Peyer's patch (tissue), 4 donors: ENCODE data around the gene OS9.

ENCODE experiments used
- CTCF ChIP-seq, 6 experiments: fragments of 450-650 bp in 4 of 6; fragments of 200-600 bp in 2 of 6; sonication (generic) in 1 of 6; IDR thresholded peaks; one replicate each; pipeline ENCODE4 v1.5.1; 2017 to 2019; ENCODE audit warnings: antibody characterized with exemption in 6 of 6, mild to moderate bottlenecking in 3 of 6, moderate library complexity in 1 of 6
- POLR2A ChIP-seq, 2 donors: fragments of 450-650 bp; IDR thresholded peaks; one replicate each; pipeline ENCODE4 v1.5.1; 2017; ENCODE audit warnings: antibody characterized with exemption in 2 of 2, mild to moderate bottlenecking in 2 of 2, moderate library complexity in 2 of 2

GRCh38 chr12:57687862-57688261 lies 6.1 kb upstream of the OS9 start:
- TF ChIP-seq CTCF (IDR thresholded peaks at IDR 0.05) (no peak), POLR2A (IDR thresholded peaks at IDR 0.05) (no peak)
